HEK293T (cell line): ENCODE measurements around the gene SHROOM4.

Experiments
- CTCF ChIA-PET: fragments of 350-600 bp; formaldehyde crosslinking; extraction: SDS; loops from one replicate; lab custom pipeline; 2021; ENCODE audit warnings: antibody characterized with exemption, inconsistent platforms; lab: Yijun Ruan, JAX
- POLR2A ChIA-PET: fragments of 350-600 bp; formaldehyde crosslinking; extraction: SDS; loops from one replicate; lab custom pipeline; 2020; ENCODE audit warnings: antibody characterized with exemption, inconsistent platforms; lab: Yijun Ruan, JAX
- DNase-seq: peaks from one replicate; pipeline ENCODE4 v3.0.0; 2012; ENCODE audit warnings: mixed read lengths; ENCODE audit errors: extremely low spot score
- ARNT ChIP-seq: fragments of 450-650 bp; IDR thresholded peaks from 2 replicates; pipeline ENCODE4 v1.6.1; 2017; ENCODE audit warnings: mild to moderate bottlenecking
- BHLHE40 ChIP-seq: fragments of 450-650 bp; IDR thresholded peaks from 2 replicates; pipeline ENCODE4 v1.6.1; 2016; ENCODE audit warnings: mild to moderate bottlenecking, moderate library complexity, borderline replicate concordance
- CTBP1 ChIP-seq: fragments of 450-650 bp; IDR thresholded peaks from 2 replicates; pipeline ENCODE4 v1.6.1; 2016; ENCODE audit warnings: borderline replicate concordance
- ELF4 ChIP-seq: fragments of 450-650 bp; IDR thresholded peaks from 2 replicates; pipeline ENCODE4 v1.6.1; 2017; ENCODE audit warnings: antibody characterized with exemption
- FOXA1 ChIP-seq: fragments of 450-650 bp; IDR thresholded peaks from 2 replicates; pipeline ENCODE4 v1.6.1; 2016; ENCODE audit warnings: mild to moderate bottlenecking
- FOXK2 ChIP-seq: fragments of 450-650 bp; IDR thresholded peaks from 2 replicates; pipeline ENCODE4 v1.6.1; 2016; ENCODE audit warnings: mild to moderate bottlenecking
- FOXM1 ChIP-seq: fragments of 450-650 bp; IDR thresholded peaks from 2 replicates; pipeline ENCODE4 v1.6.1; 2017; ENCODE audit warnings: mild to moderate bottlenecking, borderline replicate concordance
- HDGF ChIP-seq: fragments of 450-650 bp; IDR thresholded peaks from 2 replicates; pipeline ENCODE4 v1.6.1; 2017; ENCODE audit warnings: antibody characterized with exemption, borderline replicate concordance
- L3MBTL2 ChIP-seq: fragments of 450-650 bp; conservative IDR thresholded peaks from 2 replicates; pipeline ENCODE4 v1.6.1; 2016; ENCODE audit warnings: mild to moderate bottlenecking
- LEF1 ChIP-seq: fragments of 450-650 bp; IDR thresholded peaks from 2 replicates; pipeline ENCODE4 v1.6.1; 2017; ENCODE audit warnings: mild to moderate bottlenecking, borderline replicate concordance
- NFRKB ChIP-seq: fragments of 450-650 bp; IDR thresholded peaks from 2 replicates; pipeline ENCODE4 v1.6.1; 2016; ENCODE audit warnings: mild to moderate bottlenecking, moderate library complexity
- SP1 ChIP-seq: fragments of 450-650 bp; IDR thresholded peaks from 2 replicates; pipeline ENCODE4 v1.6.1; 2017
- SUZ12 ChIP-seq: fragments of 450-650 bp; IDR thresholded peaks from 2 replicates; pipeline ENCODE4 v1.6.1; 2016; ENCODE audit warnings: mild to moderate bottlenecking
- TARDBP ChIP-seq: fragments of 450-650 bp; IDR thresholded peaks from 2 replicates; pipeline ENCODE4 v1.6.1; 2016
- ZNF384 ChIP-seq: fragments of 450-650 bp; IDR thresholded peaks from 2 replicates; pipeline ENCODE4 v1.6.1; 2016
- TF ChIP-seq, protein P1 (sequence below): fragments of 450-650 bp; IDR thresholded peaks from 2 replicates; pipeline ENCODE4 v1.6.1; 2016

SHROOM4 gene

DNA sequence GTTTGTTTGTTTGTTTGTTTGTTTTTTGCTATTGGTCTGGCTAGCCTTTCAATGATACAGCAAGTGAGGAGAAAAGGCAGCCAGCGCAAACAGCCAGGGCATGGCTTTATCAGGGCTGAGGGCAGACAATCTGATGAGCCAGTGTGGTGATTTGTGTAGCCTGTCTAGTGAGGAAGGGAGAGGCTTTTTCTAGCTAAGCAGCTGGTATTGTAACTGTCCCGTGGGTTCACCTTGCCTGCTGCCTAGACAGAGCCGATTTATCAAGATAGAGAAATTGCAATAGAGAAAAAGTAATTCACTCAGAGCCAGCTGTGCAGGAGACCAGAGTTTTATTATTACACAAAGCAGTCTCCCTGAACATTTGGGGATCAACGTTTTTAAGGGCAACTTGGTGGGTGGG is 28.2 kb upstream of the SHROOM4 start:
- POLR2A ChIA-PET: no interaction called here
- TF ChIP-seq ZNF384 (no peak), SP1 (no peak), BHLHE40 (no peak), LEF1 (no peak), NFRKB (no peak), FOXA1 (no peak), L3MBTL2 (no peak), FOXM1 (no peak), TARDBP (no peak), ELF4 (no peak)
- TF ChIP-seq, protein P1, sequence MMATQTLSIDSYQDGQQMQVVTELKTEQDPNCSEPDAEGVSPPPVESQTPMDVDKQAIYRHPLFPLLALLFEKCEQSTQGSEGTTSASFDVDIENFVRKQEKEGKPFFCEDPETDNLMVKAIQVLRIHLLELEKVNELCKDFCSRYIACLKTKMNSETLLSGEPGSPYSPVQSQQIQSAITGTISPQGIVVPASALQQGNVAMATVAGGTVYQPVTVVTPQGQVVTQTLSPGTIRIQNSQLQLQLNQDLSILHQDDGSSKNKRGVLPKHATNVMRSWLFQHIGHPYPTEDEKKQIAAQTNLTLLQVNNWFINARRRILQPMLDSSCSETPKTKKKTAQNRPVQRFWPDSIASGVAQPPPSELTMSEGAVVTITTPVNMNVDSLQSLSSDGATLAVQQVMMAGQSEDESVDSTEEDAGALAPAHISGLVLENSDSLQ: no peak
- CTCF ChIA-PET: interaction anchor here (0.5 kb wide), 1 partner anchor 57 kb away, joined by 3 read pairs; no protein-coding TSS in a partner anchor
- no peak for DNase-seq

DNA sequence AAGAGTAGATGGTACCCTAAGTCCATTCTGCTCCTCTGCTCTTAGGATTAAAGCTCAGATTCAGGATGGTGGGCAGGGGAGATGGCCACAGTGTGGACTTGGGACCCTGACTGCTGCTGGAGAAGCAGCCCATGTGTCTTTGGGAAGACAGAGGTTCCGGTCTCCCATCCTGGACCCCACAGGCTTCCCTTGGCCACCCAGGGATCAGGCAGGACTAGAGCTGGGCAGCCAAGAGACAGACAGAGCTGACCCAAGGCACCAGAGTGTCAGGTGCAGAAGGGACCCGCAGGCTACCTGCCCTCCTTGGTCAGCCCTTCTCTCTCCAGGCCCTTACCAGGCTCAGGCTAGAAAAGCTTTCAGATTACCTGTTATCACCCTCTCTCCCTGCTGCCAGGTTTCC is 25.7 kb upstream of the SHROOM4 start:
- TF ChIP-seq CTBP1: no peak
- no peak for TF ChIP-seq SUZ12
- ChIA-PET POLR2A (no interaction called here), CTCF (no interaction called here)
- no peak for DNase-seq

DNA sequence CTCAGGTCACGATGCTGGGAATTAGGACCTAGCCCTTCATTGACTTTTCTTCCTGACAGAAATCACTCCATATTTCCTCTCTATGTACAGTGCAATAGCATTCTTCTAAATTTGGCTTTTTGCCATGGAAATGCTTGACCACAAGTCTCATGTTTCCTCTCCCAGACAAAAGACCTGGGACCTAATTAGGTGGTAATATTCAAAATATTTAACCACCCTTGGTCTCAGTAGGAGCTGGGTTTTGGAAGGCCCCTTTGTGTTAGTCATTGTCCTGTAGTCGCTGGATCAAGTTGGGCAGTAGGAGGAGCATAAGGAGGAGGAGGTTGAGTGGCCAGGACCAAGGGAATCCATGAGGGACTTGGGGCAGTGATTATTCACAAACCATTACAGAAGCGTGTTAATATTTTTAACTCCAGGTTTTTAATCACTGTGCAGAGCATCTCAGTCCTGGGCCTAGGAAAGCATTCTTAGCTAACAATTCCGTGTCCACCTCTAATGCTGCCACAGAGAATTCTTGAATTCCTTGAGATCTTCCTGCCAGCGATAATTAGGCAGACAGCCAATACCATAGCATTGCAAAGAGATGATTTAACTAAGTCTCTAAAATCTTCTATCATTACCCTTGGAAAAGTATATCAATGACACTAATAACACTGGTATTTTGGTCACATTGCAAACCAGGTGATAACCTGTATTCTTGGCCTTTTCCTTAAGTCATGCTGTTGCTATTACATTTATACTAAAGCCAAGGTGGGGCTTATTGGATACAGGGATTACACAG is 25.0 kb upstream of the SHROOM4 start:
- no peak for TF ChIP-seq FOXM1
- POLR2A ChIA-PET: no interaction called here
- CTCF ChIA-PET: no interaction called here
- no peak for DNase-seq

DNA sequence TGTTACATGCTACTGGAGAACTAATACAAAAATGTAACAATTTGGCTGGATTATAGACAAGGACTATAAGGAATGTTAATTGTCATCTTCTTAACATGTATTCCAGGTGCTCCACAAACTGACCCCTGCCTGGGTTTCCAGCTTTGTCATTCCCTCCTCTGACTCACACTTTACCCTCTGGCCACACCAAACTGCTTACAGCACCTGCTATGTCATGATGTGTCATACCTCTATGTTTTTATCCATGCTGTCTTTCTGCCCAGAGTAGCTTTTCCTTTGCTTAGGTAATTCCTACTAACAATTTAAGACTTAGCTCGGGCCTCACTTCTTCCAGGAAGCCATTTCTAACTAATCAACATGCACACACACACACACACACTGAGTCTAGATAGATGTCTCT is 14.0 kb upstream of the SHROOM4 start:
- DNase-seq: no peak
- ChIA-PET CTCF (no interaction called here), POLR2A (no interaction called here)
- TF ChIP-seq LEF1: no peak
- no peak for TF ChIP-seq ARNT
- TF ChIP-seq, protein P1: no peak
- TF ChIP-seq CTBP1: no peak

DNA sequence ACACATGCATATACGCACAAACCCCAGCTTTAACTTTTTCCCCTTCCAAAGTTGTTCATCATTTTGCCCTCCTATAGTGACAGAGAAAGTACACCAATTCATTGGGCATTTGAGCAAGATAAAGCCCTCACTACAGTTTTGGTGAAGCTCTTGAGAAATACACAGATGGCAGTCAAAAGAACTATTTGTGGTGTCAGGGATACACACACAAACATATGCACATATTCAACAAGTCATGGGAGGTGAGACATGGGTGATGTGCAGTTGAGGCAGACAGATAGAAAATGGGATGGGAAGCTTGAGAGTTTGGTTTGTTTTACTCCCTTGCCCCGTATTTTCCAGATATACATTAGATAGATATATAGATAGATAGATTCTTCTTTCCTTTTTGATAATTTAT is 11.8 kb upstream of the SHROOM4 start:
- CTCF ChIA-PET: interaction anchor here (0.7 kb wide), 1 partner anchor 13 kb away, joined by 3 read pairs; no protein-coding TSS in a partner anchor
- DNase-seq: no peak
- POLR2A ChIA-PET: no interaction called here
- TF ChIP-seq FOXM1: no peak
- TF ChIP-seq ELF4: no peak
- TF ChIP-seq ARNT: no peak
- no peak for TF ChIP-seq TARDBP
- no peak for TF ChIP-seq L3MBTL2
- TF ChIP-seq ZNF384: no peak
- TF ChIP-seq, protein P1: no peak

DNA sequence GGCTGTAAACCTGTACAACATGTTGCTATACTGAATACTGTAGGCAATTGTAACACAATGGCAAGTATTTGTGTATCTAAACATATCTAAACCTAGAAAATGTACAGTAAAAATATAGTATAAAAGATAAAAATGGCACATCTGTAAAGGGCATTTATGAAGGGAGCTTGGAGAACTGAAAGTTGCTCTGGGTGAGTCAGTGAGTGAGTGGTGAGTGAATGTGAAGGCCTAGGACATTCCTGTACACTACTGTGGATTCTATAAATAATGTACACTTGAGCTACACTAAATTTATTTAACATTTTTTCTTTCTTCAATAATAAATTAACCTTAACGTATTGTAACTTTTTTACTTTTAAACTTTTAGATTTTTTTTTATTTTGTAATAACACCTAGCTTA is 5.0 kb upstream of the SHROOM4 start:
- TF ChIP-seq HDGF (no peak), ELF4 (no peak), FOXK2 (no peak)
- TF ChIP-seq, protein P1: no peak
- POLR2A ChIA-PET: no interaction called here
- DNase-seq: no peak
- CTCF ChIA-PET: no interaction called here

DNA sequence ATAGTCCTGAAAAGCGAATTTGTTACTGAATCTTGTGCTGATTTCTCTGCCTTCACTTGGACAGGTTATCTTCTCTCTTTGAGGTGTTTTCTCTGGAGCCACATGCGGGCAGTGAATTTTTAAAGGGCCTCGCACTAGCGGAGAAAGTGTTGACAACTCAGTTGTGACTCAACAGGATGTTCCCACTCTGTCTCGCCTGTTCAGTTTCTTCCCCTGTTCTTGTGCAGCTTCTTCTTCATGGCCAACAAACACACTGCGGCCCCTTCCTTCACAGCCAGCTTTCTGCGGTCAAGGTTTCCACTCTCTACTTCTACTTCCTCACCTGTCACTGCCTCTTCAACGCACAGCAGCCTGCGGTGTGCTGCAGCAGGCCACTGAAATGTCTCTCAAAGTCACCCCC is 1.1 kb upstream of the SHROOM4 start:
- CTCF ChIA-PET: no interaction called here
- POLR2A ChIA-PET: no interaction called here
- no peak for DNase-seq
- no peak for TF ChIP-seq CTBP1
- TF ChIP-seq LEF1: no peak
